OCI-LY7 (cell line): ENCODE data around the gene SERPING1.

Source experiments
- EZH2phosphoT487 ChIP-seq: fragments of 200-600 bp; sonication (generic); IDR thresholded peaks from 2 replicates; pipeline ENCODE4 v1.6.1; 2018; ENCODE audit warnings: low read depth, borderline replicate concordance, mild to moderate bottlenecking, mixed run types, antibody characterized with exemption, low read length, moderate library complexity, mixed read lengths
- TF ChIP-seq, protein P1 (sequence below): fragments of 200-600 bp; sonication (generic); conservative IDR thresholded peaks from 2 replicates; pipeline ENCODE4 v1.5.1; 2014; ENCODE audit warnings: mild to moderate bottlenecking, antibody characterized with exemption, low read length, moderate library complexity, mixed read lengths

DNA sequence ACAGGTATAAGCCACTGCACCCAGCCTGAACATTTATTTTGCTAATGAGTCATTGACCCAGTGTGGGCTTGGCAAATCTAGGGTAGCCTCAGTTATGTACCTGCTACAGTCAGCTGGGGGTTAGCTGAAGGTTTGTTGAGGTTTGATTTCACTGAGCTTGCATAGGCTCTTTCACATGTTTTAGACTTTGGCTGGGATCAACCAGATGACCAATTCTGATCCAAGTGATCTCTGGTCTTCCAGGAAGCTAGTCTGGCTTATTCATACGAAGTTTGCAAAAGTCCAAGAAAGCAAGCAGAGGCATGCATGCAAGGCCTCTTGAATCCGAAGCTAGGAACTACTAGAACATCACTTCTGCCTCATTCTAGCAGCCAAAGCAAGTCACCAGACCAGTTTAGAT lies 21.0 kb downstream of the SERPING1 start:
- TF ChIP-seq, protein P1, sequence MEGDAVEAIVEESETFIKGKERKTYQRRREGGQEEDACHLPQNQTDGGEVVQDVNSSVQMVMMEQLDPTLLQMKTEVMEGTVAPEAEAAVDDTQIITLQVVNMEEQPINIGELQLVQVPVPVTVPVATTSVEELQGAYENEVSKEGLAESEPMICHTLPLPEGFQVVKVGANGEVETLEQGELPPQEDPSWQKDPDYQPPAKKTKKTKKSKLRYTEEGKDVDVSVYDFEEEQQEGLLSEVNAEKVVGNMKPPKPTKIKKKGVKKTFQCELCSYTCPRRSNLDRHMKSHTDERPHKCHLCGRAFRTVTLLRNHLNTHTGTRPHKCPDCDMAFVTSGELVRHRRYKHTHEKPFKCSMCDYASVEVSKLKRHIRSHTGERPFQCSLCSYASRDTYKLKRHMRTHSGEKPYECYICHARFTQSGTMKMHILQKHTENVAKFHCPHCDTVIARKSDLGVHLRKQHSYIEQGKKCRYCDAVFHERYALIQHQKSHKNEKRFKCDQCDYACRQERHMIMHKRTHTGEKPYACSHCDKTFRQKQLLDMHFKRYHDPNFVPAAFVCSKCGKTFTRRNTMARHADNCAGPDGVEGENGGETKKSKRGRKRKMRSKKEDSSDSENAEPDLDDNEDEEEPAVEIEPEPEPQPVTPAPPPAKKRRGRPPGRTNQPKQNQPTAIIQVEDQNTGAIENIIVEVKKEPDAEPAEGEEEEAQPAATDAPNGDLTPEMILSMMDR, result no peak
- no peak for TF ChIP-seq EZH2phosphoT487
